Esophagus muscularis mucosa (tissue), 4 donors: Measurements from ENCODE around the gene ZNF670. TPM values are rescaled to one million over a fixed set of nuclear protein-coding genes. Genes with fewer than 3 reads are reported as not detected.
"Not testable (repeated sequence)": the region's sequence is repeated elsewhere in the genome, so short reads cannot be mapped to it uniquely, and the experiment has no call there.

Experiments used
- DNase-seq: peaks from one replicate; pipeline ENCODE4 v3.0.0-alpha.2; 2017; ENCODE audit errors: extremely low spot score
- H3K27ac ChIP-seq, 4 donors: fragments of 200-600 bp; sonication (generic); replicated peaks in 1 of 4; 1 replicate in 3 of 4; 2 replicates in 1 of 4; pipeline ENCODE4 v1.5.1; 2016 to 2019; ENCODE audit warnings: mild to moderate bottlenecking in 1 of 4
- H3K27me3 ChIP-seq, 4 donors: fragments of 200-600 bp; sonication (generic); one replicate each; pipeline versions ENCODE4 v1.5.1 to v1.6.0; 2016 to 2019
- H3K36me3 ChIP-seq, 4 donors: fragments of 200-600 bp; sonication (generic); one replicate each; pipeline ENCODE4 v1.5.1; 2016 to 2019
- H3K4me1 ChIP-seq, 4 donors: fragments of 200-600 bp; sonication (generic); one replicate each; pipeline ENCODE4 v1.5.1; 2016 to 2019
- H3K4me3 ChIP-seq, 4 donors: fragments of 200-600 bp; sonication (generic); 1 replicate in 2 of 4; 2 replicates in 2 of 4; pipeline ENCODE4 v1.5.1; 2016 to 2019; ENCODE audit warnings: mild to moderate bottlenecking in 4 of 4, moderate library complexity in 1 of 4
- H3K9me3 ChIP-seq, 4 donors: fragments of 200-600 bp; sonication (generic); 1 replicate in 3 of 4; 2 replicates in 1 of 4; pipeline ENCODE4 v1.5.1; 2016 to 2019
- EP300 ChIP-seq: sonication (generic); formaldehyde crosslinking; IDR thresholded peaks from one replicate; pipeline ENCODE4 v1.6.1; 2017; ENCODE audit warnings: antibody characterized with exemption
- POLR2A ChIP-seq: fragments of 450-650 bp; IDR thresholded peaks from one replicate; pipeline ENCODE4 v1.6.1; 2017; ENCODE audit warnings: antibody characterized with exemption, moderate library complexity, mild to moderate bottlenecking, low read depth
- POLR2AphosphoS5 ChIP-seq, 2 donors: sonication (generic); formaldehyde crosslinking; IDR thresholded peaks; one replicate each; pipeline ENCODE4 v1.6.1; 2017; ENCODE audit warnings: antibody characterized with exemption in 2 of 2
- WGBS: methylation state at CpG from one replicate; pipeline ENCODE4 v1.1.5; 2018; 5-methylcytosine and 5-hydroxymethylcytosine counted together
- intact Hi-C: fragments of 100-400 bp; cut with DNase I; formaldehyde crosslinking; loops from one replicate; pipeline ENCODE4 v1.15.1; 2023
- total RNA-seq, 4 donors: library from RNA; depleted of rRNA; stranded (reverse); fragments of >200 nt; gene quantifications; one replicate each; pipeline versions ENCODE4 v1.1.0 to v1.2.1, GENCODE V29; 2016
- TF ChIP-seq, protein P1 (sequence below), 3 experiments: fragments of 200-600 bp in 2 of 3; fragments of 450-650 bp in 1 of 3; sonication (generic) in 2 of 3; IDR thresholded peaks; one replicate each; pipeline ENCODE4 v1.5.1; 2017 to 2019; ENCODE audit warnings: antibody characterized with exemption in 3 of 3, mild to moderate bottlenecking in 2 of 3, moderate library complexity in 1 of 3

The ZNF670 gene
- 1 to 10 TPM; 2.1 to 4.0 (median 2.3) TPM for total RNA-seq

DNA sequence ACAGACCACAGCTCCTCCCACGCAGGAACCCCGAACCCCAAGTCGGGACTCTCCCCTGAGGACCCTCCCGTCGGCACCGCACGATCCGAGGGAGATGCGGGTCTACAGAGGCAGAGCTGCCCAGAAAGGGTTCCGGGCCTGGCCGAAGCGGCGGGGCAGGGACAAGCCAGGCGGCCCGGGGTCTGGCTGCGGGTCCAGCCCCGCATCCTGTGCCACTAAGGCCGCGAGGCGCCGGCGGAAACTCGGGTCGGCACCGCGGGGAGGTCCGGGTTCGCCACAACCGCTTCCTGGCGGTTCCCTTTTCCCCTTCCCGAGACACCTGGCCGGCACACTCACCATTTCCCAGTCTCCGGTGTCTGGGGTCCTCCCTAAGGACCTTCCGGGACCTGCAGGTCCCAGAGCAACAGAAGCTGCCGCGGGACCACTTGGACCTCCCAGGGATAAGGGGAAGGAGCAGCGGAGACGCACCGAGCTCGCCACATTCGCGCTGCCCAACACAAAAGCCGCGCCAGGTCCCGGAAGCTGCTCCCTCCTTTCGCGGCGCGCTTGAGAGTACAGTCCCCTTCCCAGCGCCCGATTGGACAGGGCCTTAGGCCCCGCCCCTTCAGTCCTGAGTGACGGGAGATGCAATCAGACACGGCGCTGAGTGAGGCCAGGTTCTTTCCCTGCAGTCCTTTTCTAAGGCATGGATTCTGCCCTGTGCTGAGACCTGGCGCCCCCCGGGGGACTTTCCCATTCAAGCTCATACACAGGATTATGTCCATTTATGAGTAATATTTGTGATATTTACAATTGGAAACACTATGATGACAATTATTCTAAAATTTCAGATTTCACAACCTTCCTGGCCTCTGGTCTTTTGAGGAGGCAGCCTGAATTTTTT lies at the start of gene ZNF670:
ZNF670 (minus strand) TSS at position 554 of the 883 bp plus-strand sequence; CDS start at position 339, 215 bp downstream.
- Histone ChIP-seq H3K9me3 (no peaks in the 10 kb centered on the region), H3K36me3 (no peaks in the 10 kb centered on the region), H3K27ac (peak within 1 kb of the TSS; percentile 78 to 83 (median 82)), H3K4me1 (peaks cover 14 to 28% (median 22%) of the 10 kb centered on the region in 4 donors), H3K4me3 (peak within 1 kb of the TSS; percentile 74 to 92 (median 78)), H3K27me3 (no peaks in the 10 kb centered on the region)
- WGBS = 0% methylated on average over 8 of the region's 57 CpGs
- TF ChIP-seq POLR2AphosphoS5 (IDR thresholded peaks at IDR 0.05) (peak; percentile 88 to 89), EP300 (no peak), POLR2A (no peak)
- TF ChIP-seq, protein P1, sequence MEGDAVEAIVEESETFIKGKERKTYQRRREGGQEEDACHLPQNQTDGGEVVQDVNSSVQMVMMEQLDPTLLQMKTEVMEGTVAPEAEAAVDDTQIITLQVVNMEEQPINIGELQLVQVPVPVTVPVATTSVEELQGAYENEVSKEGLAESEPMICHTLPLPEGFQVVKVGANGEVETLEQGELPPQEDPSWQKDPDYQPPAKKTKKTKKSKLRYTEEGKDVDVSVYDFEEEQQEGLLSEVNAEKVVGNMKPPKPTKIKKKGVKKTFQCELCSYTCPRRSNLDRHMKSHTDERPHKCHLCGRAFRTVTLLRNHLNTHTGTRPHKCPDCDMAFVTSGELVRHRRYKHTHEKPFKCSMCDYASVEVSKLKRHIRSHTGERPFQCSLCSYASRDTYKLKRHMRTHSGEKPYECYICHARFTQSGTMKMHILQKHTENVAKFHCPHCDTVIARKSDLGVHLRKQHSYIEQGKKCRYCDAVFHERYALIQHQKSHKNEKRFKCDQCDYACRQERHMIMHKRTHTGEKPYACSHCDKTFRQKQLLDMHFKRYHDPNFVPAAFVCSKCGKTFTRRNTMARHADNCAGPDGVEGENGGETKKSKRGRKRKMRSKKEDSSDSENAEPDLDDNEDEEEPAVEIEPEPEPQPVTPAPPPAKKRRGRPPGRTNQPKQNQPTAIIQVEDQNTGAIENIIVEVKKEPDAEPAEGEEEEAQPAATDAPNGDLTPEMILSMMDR (IDR thresholded peaks at IDR 0.05) = no peak
- peak; percentile 98 for DNase-seq
- intact Hi-C loops = loop anchor here (2.0 to 5.0 kb wide), 2 partner anchors 34 to 148 kb away; partner anchors contain the start of gene AHCTF1

DNA sequence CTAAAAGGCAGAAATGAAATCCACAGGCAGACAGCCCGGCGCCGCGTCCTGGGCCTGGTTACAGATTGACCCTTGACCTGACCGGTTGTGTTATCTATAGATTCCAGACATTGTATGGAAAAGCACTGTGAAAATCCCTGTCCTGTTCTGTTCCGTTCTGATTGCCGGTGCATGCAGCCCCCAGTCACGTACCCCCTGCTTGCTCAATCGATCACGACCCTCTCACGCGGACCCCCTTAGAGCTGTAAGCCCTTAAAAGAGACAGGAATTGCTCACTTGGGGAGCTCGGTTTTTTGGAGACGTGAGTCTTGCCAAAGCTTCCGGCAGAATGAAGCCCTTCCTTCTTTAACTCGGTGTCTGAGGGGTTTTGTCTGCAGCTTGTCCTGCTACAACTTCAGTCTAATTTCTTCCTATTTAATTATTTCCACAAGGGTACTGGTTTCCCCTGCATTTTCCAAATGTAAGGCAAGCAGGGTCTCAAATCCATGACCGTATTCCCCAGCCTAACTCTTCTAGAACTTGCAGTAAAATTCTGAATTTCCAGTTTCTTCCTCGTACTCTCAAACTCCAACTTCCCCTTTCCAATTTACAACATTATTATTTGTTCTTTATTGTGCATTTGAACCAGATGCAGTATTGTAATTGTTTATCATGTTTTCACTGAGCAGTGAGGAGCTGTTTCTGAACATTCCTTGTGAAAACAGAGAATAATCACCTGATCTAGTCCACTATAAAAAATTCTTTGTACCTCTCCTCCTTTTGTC lies 49.1 kb upstream of the ZNF670 start:
- peak overlapping the region in 2 of 4 donors; percentile 19 to 37 for H3K4me3 ChIP-seq
- 43% methylated on average over 12 of the region's 18 CpGs for WGBS
- not testable (repeated sequence) for H3K27me3 ChIP-seq, H3K4me1 ChIP-seq, H3K27ac ChIP-seq, DNase-seq
- intact Hi-C loops = loop anchor here (10.0 kb wide), 1 partner anchor 67 kb away; no protein-coding TSS in a partner anchor
- peaks cover 0 to 23% (median 6%) of the 10 kb centered on the region in 4 donors for H3K9me3 ChIP-seq
- peaks cover 0 to 14% (median 9%) of the 10 kb centered on the region in 4 donors for H3K36me3 ChIP-seq

DNA sequence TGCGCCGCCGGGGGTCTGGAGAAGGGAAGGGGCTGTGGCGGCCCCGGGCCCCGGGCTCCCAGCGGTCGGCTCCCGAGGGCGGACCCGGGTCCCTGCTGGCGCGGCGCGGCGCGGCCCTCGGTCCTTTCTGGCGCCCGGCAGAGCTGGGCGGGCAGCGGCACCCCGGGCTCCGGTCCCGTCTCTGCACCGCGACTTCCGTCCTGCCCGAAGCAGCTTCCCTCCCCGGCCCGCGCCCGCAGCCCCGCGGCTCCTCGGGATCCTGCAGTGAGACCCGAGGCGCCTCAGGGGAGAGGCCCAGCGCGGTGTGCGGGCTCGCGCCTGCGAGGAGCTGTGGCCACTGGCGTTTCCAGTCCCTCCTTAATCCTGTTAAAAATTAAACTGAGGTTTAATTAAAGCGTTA lies 48.0 kb upstream of the ZNF670 start:
- H3K36me3 ChIP-seq, DNase-seq, H3K4me1 ChIP-seq, H3K27ac ChIP-seq, H3K27me3 ChIP-seq, H3K4me3 ChIP-seq: not testable (repeated sequence)
- WGBS = no CpG with 5 or more reads among the region's 46 CpGs
- H3K9me3 ChIP-seq = peaks cover 0 to 12% (median 2%) of the 10 kb centered on the region in 4 donors
- intact Hi-C loops = loop anchor here (10.0 kb wide), 1 partner anchor 68 kb away; no protein-coding TSS in a partner anchor

DNA sequence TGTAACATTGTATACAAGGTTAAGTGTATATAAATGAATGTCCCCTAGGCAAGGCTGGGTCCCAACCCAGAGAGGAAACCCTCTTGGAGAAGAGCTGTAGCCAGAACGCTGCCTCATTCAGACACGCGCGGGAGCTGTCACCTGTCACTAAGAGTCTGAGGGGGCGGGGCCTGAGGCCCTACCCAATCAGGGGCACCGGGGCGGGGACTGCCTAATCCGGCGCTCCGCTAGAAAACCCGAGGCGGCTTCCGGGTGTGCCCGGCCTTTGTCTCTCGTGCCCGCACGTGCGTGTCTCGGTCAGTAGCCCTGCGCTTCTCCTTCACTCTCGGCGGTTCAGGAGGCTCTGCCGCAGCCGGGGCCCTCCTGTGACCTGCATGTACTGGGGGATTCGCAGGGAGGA lies 47.6 kb upstream of the ZNF670 start:
- not testable (repeated sequence) for H3K27me3 ChIP-seq, H3K9me3 ChIP-seq, H3K36me3 ChIP-seq, DNase-seq, H3K4me3 ChIP-seq, H3K4me1 ChIP-seq, H3K27ac ChIP-seq
- intact Hi-C loops = loop anchor here (10.0 kb wide), 1 partner anchor 69 kb away; no protein-coding TSS in a partner anchor
- no CpG with 5 or more reads among the region's 25 CpGs for WGBS

DNA sequence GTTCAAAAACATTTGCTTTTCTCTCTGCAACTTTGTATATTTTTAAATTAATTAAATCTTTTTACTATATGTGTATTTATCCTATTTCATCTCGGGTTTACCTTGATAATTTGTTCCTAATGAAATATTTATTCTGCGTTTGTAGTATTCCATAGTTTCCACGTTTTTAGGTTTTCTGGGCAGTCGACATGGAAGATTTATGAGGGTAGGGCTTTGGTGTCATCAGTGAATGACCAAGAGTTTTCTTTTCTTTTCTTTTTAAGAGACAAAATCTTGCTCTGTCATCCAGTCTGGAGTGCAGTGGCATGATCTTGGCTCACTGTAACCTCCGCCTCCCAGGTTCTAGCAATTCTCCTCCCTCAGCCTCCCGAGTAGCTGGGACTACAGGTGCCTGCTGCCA lies 42.8 kb upstream of the ZNF670 start:
- no peak overlapping the region for H3K4me3 ChIP-seq
- H3K4me1 ChIP-seq = peaks cover 0 to 3% (median 0%) of the 10 kb centered on the region in 4 donors
- no peak for DNase-seq
- intact Hi-C loops = loop anchor here (10.0 kb wide), 1 partner anchor 73 kb away; no protein-coding TSS in a partner anchor
- 78% methylated on average over 6 of the region's 6 CpGs for whole genome bisulfite sequencing
- H3K36me3 ChIP-seq = no peaks in the 10 kb centered on the region
- no peaks in the 10 kb centered on the region for H3K27me3 ChIP-seq
- no peak overlapping the region for H3K27ac ChIP-seq
- TF ChIP-seq POLR2AphosphoS5 (IDR thresholded peaks at IDR 0.05) (no peak), EP300 (no peak), POLR2A (no peak)
- TF ChIP-seq, protein P1 (IDR thresholded peaks at IDR 0.05) = no peak
- H3K9me3 ChIP-seq = no peaks in the 10 kb centered on the region

DNA sequence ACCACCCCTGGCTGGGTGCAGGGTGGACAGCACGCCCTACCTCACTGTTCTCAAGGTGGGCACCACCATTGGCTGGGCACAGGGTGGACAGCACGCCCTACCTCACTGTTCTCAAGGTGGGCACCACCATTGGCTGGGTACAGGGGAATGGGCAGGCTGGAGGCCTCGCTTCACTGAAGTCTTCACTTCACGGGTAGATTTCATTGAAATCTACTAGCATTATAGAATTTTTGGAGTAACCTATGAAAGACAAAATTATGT lies 41.7 kb upstream of the ZNF670 start:
- not testable (repeated sequence) for H3K36me3 ChIP-seq, H3K9me3 ChIP-seq, H3K27me3 ChIP-seq, H3K4me3 ChIP-seq, DNase-seq, H3K27ac ChIP-seq, H3K4me1 ChIP-seq
- WGBS = 96% methylated on average over 4 of the region's 4 CpGs
- intact Hi-C loops = loop anchor here (10.0 kb wide), 1 partner anchor 74 kb away; no protein-coding TSS in a partner anchor
